Esophagus squamous epithelium (tissue), 4 donors: ENCODE data around the gene CCDC159.

ENCODE experiments used
- POLR2A ChIP-seq, 4 donors: fragments of 450-650 bp; IDR thresholded peaks; one replicate each; pipeline ENCODE4 v1.6.1; 2017; ENCODE audit warnings: antibody characterized with exemption in 4 of 4, mild to moderate bottlenecking in 4 of 4, moderate library complexity in 3 of 4
- TF ChIP-seq, protein P1 (sequence below), 6 experiments: fragments of 450-650 bp in 4 of 6; fragments of 200-600 bp in 2 of 6; sonication (generic) in 2 of 6; IDR thresholded peaks; one replicate each; pipeline ENCODE4 v1.5.1; 2016 to 2019; ENCODE audit warnings: antibody characterized with exemption in 6 of 6, mild to moderate bottlenecking in 4 of 6, moderate library complexity in 4 of 6

DNA sequence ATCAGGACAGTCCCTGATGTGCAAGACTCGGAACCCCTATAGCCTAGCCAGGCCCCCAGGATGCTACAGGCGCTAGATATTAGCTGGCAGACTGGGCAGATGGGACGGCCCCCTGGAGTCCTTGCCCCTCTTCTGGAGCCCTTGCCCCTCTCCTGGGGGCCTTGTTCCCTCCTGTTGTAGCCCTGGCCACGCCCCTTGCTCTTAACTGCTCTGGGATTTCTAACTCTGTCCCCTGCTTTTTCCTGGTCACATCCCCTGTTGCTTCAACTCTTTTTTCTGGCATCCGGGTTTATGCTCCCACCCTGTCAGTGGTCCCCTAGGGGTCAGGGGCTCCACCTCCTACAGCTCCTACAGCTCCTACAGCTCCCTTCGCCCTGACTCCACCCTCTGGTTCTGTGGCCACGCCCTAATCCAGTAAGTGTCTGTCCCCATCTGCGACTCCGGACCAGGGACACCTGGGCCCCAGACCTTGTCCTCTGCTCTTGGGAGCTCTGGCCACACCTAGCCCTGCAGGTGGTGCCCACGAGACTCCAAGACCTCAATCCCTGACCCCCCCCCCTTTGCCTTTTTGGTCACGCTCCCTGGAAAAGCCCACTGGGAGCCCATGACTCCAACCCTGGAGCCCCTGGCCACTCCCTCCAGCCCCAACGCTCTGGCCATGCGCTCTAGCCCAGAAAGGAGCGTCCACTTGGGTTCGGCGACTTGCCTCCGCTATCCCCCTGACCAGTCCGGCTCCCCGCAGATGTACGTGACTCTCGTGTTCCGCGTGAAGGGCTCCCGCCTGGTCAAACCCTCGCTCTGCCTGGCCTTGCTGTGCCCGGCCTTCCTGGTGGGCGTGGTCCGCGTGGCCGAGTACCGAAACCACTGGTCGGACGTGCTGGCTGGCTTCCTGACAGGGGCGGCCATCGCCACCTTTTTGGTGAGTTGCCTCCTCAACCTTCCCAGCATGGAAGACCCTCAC lies 15.7 kb downstream of the CCDC159 start:
- TF ChIP-seq, protein P1, sequence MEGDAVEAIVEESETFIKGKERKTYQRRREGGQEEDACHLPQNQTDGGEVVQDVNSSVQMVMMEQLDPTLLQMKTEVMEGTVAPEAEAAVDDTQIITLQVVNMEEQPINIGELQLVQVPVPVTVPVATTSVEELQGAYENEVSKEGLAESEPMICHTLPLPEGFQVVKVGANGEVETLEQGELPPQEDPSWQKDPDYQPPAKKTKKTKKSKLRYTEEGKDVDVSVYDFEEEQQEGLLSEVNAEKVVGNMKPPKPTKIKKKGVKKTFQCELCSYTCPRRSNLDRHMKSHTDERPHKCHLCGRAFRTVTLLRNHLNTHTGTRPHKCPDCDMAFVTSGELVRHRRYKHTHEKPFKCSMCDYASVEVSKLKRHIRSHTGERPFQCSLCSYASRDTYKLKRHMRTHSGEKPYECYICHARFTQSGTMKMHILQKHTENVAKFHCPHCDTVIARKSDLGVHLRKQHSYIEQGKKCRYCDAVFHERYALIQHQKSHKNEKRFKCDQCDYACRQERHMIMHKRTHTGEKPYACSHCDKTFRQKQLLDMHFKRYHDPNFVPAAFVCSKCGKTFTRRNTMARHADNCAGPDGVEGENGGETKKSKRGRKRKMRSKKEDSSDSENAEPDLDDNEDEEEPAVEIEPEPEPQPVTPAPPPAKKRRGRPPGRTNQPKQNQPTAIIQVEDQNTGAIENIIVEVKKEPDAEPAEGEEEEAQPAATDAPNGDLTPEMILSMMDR (IDR thresholded peaks at IDR 0.05) = no peak
- TF ChIP-seq POLR2A (IDR thresholded peaks at IDR 0.05) = no peak
